T-helper 1 cell (primary cell): ENCODE measurements around the gene R3HDM1.
"Not testable (repeated sequence)": the region's sequence is repeated elsewhere in the genome, so short reads cannot be mapped to it uniquely, and the experiment has no call there.

Experiments
- DNase-seq, 5 donors: peaks; one replicate each; pipeline ENCODE4 v3.0.0-alpha.2; 2012 to 2020

The R3HDM1 gene

DNA sequence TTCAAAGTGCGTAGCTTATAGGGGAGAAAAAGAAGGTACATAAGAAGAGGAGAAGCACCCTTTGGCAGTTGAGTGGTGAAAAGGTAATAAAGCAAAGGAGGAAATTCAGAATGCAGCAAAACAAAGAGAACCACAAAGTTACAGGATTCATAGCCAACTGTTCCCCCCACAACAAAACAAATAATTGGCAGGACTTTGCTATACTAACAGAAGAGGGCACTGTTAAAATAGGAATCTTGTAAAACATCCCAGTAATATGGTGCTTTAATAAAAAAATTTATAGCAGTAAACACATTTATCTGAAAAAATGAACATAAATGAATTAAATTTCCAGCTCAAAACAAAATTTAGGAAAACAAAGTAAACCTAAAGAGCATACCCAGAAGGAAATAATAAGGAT lies 42.3 kb downstream of the R3HDM1 start:
- DNase-seq: no peak

DNA sequence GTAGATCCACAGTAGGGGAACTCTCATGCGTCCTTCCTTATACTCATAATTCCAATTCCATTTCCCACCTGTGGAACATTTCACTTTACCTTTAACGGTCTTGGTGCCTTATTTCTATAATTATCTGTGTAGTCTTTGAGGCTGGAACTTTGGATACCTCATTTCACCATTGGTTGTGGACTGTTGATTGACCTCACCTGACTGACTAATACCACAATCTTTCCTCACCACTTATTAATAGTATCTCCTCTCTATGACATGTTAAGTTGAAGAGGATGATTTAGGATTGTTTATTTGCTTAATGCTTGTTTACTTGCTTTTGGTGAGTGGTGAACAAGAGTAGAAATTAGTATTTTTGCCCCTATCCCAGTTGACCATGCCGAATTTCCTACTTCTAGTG lies 50.0 kb downstream of the R3HDM1 start:
- no peak for DNase-seq

DNA sequence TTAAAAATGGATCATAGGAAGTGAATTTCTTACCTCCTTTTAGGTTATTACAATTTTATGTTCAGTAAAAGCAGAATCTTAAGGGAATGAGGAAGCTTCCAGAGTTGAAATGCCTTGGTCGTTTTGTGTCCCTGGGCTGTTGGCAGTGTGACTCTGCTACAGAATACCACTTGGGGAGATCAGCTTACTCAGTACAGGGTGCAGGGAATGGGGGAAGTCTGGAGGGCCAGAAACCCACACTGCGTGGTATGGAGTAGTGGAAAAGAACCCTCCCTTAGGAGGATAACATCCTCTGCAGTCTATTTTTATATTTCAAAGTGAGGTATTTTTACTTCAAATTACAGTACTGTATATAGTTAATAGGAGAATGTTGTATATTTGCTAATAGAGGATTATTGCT lies 51.1 kb downstream of the R3HDM1 start:
- no peak for DNase-seq

DNA sequence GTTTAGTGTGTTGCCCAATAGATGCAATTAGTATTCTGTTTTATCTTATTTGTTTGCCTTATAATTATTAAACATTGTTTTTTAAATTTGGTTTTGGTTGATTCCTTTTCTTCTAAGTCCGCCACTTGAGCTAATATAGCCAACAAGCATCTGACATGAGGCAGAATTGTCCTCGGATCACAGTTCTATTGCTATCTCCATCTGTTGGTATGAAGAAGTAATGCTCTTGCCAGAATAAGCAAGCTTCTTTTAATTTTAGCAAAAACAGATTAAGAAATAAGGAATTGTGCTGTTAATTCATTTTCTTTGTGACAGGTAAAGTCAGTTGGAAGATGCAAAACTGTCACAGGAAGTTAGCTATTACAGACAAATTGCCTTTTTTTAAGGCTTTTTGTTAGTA lies 54.3 kb downstream of the R3HDM1 start:
- DNase-seq: no peak

DNA sequence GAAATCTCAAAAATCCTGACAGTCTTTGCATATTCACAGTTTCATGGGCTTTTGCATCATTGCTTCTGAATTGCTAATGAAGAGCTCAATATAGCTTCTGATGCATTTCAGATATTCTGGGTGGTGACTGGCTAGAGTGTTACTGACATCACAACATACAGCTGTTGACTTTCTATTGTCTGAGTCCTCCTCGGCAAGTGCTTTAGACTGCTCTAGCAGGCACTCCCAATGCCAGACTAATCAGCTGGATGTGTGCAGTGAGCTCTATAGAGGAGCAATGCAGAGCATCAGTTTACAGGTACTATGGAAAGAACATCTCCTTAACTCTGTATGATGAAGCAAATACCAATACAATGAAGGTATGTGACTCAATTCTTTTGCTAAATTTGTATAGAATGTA lies 54.9 kb downstream of the R3HDM1 start:
- no peak for DNase-seq

DNA sequence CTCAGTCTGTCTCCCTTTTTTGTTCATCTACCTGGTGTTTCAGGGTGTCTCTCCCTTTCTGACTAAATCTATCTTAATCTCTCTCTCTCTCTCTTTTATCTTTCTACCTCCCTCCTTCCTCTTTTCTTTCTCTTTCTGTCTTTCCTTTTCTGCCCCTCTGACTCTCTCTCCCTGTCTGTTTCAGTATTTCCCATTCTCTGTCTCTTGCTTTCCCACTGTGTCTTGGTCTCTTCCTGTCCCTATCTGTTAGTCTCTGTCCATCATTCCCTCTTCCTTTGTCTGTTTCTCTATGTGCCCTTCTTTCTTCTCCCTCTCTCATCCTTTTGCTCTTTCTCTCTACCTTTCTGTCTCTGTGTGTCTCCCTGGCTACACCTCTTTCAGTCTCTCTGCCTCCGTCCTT lies 56.7 kb downstream of the R3HDM1 start:
- no peak for DNase-seq

DNA sequence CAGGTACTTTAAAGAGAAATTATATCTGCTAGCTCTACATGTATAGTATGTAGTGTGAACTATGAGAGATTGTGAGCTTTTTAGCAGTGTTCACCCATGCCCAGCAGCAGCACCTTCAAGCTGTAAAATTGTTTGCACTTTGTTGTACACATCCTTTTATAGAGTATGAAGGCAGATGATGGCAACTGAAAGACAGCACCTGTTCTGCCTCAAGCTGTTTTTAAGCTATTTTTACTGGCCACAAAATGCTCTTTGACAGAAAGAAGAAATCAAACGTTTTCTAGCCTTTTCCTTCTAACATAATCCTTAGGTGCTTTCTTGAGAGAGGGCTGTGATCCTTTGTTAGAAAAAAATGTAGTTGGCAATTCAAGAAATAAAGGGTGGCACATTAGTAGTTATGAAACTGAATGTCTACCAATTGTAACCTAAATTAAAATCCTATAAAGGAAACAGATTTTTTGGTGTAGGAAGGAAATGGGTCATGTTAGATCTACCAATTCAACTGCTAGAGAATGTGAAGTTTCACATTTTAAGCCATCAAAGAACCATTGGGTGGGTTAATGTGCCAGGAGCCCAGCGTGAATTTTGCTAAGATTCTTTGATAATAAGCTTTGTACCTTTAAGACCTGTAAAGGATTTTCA lies 59.5 kb downstream of the R3HDM1 start:
- DNase-seq: no peak

DNA sequence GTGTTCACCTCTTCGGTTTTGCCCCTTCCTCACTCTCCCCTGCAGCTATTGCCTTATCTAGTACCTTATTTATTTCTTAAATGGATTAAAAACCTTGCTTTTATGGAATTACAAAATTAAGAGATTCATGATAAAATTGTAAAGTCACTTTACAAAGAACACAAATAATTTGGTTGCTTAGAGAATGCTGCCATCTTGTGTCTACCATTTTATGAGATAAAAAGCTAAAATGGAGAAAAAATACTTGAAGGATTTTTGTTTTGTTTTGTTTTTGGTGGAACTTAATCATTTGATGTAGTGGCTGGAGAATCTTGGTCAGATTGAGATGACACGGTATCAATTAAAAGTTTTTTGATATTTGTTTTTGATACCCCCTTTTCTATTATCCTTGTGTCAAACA lies 69.6 kb downstream of the R3HDM1 start:
- no peak for DNase-seq

DNA sequence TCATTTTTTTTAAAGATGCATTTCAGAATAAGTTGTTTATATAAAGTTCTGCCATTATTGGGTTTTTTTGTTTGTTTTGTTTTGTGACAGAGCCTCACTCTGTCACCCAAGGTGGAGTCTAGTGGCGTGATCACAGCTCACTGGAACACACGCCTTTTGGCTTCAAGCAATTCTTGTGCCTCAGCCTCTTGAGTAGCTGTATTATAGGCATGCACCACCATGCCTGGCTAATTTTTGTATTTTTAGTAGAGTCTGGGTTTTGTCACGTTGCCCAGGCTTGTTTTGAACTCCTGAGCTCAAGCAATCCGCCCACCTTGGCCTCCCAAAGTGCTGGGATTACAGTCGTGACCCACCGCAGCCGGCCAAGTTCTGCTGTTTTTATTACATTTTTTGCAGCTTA lies 72.3 kb downstream of the R3HDM1 start:
- no peak for DNase-seq

DNA sequence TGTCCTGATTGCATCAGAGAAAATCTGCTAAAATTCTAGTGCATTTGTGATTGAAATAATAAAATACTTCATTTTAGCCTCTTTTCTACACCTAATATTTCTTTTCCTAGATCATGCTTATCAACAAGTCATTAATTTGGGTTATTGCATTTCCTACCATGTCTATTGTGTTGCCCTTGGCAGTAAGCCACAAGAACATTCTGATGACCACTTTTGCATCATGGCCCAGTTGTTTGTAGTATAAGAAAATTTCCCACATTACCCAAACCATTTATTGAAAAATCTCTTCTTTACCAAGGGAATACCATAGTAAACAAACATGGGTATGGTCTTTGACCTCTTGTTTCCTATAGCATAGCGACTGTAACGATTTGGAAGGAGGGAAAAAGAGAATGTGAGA lies 76.3 kb downstream of the R3HDM1 start:
- no peak for DNase-seq

DNA sequence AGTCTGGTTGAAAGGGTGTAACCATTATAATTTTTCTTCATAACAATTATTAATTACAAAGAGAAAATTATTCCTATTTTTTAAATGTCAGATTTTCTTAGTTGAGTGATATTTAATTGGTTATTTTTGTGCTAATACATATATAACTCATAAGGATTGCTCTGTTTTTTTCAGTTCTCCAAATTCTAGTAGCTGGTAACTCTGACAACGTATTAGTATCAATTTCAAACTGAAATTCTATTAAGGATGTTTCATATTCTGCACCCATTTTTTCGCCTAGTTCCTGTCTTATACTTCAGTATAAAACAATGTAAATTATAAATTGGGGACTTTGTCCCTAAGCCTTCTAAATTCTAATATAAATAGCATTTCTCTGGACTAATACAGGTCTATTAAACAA lies 81.0 kb downstream of the R3HDM1 start:
- DNase-seq: no peak

DNA sequence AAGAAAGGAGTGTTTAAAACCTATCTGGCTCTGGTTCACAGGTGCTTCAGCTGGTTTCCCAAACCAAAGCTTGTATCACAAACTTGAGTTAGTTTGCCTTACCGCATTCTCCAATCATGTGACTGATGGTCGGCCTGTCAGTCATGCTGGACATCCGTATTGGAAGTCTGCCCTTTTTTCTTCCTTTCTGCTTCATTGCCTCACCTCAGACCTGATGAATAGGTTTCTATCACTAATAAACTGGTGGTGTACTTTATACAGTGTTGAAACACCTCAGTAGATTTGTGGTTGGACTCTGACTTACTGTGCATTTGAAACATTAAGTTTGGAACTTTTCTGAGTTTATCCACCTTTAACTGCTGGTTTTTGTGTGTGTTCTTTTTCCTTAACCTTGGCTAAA lies 84.1 kb downstream of the R3HDM1 start:
- no peak for DNase-seq

DNA sequence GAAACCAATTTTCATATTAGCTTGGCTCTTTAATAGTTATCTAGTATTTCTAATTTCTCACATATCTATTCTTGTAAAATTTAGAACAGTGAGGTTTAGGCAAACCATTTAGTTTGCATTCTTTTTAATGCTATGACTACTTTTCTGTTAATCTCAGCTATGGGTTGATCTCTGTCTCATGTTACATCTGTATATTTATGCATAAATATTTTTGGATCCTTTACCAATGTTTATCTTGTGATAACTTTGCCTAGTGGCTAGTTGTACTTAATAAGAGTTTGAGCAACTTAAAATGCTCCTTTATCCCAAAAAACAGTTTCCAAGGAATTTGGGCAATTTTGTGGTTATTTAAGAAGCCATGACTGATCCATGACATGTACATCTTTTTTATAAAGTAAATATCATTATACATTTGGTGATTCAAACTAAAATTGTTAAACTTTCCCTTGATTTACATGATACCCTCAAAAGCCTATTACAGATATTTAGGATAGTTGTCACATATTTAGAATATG lies 86.3 kb downstream of the R3HDM1 start:
- DNase-seq: no peak

DNA sequence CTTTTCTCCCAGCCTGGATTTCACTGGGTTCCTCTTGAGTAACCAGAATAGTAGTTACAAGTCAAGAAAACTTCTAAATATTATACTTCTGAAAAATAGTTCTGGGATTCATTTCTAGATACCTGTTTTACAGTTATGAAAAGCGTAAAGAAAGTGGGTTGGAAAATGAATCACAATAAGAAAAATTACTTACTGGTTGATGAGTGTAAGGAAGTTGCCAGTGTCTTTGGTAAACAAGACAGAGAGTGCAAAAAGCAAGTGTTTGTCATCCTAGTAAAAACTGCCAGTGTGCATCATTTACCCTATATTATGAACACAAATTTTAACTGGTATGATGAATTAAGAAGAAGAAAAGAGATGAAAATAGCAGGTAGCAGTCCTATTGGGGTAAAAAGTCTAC lies 88.9 kb downstream of the R3HDM1 start:
- DNase-seq: peak in 1 of 5 donors; percentile 20

DNA sequence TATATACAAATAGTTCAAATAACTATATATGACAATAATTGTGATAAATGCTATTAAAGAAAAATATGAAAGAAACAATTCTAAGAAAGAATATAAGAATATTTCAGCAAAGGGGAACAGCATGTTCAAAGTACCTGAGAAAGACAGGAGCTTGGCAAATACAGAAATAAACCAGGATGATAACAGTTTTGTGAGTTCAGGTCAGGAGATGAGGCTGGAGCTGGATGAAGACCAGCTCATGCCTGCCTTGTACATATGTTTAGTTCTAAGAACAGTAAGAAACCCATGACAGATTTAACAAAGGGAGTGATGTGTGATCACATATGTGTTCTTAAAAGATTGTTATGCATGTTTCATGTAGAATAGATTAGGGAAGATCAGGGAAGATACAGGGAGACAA lies 98.2 kb downstream of the R3HDM1 start:
- DNase-seq: no peak

DNA sequence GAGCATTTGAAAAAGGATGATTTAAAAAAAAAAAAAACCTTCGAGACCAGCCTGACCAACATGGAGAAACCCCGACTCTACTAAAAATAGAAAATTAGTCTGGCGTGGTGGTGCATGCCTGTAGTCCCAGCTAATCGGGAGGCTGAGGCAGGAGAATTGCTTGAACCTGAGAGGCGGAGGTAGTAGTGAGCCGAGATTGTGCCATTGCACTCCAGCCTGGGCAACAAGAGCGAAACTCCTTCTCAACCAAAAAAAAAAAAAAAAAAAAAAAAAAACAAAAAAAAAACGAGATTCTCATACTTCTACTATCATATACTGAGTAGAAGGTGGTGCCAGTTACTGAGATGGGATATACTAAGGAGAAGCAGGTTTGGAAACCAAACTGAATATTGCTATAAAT lies 98.8 kb downstream of the R3HDM1 start:
- not testable (repeated sequence) for DNase-seq

DNA sequence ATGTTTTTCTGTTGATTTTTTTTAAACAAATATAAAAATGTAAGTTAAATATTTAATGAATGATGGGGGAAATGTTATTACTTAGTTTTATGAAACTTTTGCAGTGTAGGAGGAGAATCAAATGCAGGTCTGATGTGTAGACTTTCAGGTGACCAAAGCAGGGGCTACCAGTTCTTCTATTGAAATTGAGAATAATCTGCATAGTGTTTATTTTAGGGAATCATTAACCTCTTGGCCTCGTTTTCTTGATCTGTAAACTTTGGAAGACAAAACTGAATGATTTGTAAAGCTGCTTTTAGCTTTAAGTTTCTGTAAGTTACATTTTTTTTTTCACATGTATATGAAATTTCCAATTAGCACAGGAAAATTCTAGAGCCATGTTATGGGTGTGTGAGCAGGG lies 99.2 kb downstream of the R3HDM1 start:
- DNase-seq: no peak

DNA sequence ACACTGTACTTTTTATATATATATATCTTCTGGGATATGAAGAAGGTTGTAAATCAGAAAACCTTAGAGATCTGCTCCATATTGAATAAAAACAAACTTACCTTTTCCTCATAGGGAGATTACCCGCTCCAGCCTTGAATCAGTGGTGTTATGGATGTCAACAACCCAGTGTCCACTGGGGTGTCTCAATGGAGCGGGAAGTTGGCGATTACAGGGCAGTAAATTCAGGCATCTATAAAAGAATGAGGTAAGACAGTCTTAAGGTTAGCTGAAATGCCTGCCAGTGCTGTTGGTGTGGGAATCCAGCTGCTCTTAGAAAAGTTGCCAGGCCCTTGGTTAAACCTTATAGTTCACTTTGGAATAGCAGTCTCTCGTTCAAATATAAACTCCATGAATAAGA lies 102.3 kb downstream of the R3HDM1 start:
- DNase-seq: no peak

DNA sequence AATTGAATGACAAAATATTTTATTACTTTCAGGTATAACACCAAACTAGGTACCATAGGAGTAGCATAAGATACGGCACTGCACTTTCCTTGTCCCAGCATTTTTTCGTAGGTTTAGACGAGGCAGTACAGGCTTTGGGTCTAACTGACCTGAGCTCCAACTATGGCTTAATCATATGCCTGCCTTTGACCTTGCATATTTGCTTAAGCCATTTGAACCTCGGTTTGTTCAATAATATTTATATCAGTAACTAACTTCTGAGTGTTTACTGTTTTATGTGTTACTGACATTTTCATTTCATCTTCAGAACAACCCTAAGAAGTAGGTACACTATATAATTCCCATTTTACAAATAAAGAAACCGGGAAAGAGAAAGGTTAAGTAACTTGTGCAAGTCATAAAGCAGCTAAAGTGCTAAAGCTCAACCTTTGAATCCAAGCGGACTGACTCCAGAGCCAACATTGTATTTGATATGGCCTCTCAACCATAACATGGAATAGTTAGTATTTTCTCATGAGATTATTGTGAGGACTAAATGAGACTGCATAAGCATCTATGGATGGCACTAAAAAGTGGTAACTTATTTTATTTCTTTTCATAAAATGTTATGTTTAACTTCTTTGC lies 104.0 kb downstream of the R3HDM1 start:
- no peak for DNase-seq

DNA sequence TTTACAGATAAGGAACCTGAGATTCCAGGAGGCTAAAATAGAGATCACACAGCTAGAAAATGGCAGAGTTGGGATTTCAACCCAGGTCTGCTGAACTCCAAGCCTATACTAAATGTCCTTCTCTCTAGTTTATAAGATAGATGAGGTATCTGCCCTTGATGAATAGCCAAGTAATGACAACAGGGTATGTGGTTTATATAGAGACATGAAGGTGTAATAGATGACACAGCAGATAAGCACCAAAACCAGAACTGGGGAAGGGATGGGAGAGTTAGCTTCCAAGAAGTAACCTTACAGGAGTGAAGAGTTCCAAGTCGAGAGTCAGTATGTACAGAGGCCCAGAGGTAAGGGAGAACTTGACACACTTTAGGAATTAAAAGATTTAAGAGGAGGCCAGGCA lies 105.7 kb downstream of the R3HDM1 start:
- DNase-seq: no peak

DNA sequence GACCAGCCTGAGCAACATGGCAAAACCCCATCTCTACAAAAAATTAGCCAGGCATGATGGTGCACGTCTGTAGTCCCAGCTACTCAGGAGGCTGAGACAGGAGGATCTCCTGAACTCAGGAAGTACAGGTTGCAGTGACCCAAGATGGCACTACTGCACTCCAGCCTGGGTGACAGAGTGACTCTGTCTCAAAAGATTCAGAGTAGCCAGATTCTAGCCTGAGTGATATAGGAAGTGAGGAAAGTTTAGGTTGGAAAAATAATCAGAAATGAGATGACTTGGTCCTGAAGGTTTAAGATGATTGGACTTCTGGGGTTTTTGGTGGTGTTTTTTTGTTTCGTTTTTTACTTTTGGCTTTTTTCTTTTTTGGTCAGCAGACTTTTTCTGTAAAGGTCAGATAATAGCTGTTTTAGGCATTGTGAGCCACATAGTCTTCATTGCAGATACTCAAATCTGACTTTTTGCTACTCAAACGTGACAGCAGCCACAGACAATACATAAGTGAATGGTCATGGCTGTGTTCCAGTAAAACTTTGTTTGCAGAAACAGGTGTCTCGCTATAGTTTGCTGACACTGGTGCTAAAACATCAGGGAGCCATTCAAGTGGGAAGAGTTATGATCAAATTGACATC lies 106.3 kb downstream of the R3HDM1 start:
- no peak for DNase-seq

DNA sequence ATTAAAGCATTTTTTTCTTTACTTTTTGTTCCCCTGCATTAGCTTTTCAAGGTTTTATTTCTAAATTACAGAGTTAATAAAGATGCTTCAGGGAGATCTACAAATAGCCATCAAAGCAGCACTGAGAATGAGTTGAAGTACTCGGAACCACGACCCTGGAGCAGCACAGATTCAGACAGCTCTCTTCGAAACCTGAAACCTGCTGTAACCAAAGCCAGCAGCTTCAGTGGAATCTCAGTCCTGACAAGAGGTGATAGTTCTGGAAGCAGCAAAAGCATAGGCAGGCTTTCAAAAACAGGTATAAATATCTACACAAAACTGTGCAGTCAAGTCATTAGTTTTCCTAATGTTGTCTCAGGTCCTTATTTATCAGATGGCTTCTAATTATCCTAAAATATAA lies 107.5 kb downstream of the R3HDM1 start:
- no peak for DNase-seq

DNA sequence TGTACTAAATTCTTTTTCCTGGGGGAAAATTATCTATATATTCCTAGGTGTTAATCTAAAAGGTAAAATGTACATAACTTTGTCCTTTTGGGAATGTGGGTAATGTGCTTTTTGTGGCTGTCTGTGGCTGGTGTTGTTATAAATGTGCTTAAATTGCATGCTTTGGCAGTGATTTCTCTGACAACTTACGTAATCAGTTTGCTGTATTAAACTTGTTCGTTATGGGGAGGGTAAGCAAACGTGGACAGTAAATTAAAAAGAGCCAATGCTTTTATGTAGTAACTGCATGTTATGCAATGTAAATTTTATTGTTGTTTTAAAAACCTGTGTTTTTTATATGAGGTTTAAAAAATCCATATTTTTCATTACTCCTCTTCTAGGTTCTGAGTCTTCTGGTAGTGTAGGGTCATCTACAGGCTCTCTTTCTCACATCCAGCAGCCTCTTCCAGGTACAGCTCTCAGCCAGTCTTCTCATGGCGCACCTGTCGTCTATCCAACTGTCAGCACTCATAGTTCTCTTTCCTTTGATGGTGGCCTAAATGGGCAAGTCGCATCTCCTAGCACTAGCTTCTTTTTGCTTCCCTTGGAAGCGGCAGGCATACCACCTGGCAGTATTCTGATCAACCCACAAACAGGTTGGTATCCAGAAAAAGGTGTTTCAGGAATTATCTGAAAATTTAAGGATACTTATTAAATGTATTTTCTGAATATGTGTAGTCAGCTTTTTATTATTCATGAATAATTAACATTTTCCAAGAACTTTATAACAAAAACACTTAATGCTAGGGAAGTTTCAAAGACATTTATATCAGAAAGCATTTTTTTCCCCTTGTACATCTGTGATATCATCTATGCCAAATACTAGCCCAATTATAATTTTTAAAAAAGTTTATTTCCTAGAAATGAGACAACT lies 110.1 kb downstream of the R3HDM1 start:
- DNase-seq: no peak
